Activated naive CD8-positive, alpha-beta T cell (primary cell): ENCODE results near the gene PIK3C2G.
"Not testable (repeated sequence)": the region's sequence is repeated elsewhere in the genome, so short reads cannot be mapped to it uniquely, and the experiment has no call there.

Source experiments
- H3K27ac Mint-ChIP-seq: one replicate; pipeline ENCODE4 v1.8.0; 2021; ENCODE audit warnings: mixed read lengths
- H3K27me3 Mint-ChIP-seq: one replicate; pipeline ENCODE4 v1.8.0; 2021; ENCODE audit warnings: mixed read lengths
- H3K36me3 Mint-ChIP-seq: one replicate; pipeline ENCODE4 v1.8.0; 2021; ENCODE audit warnings: mixed read lengths
- H3K4me1 Mint-ChIP-seq: one replicate; pipeline ENCODE4 v1.8.0; 2021; ENCODE audit warnings: low read depth, mixed read lengths
- H3K4me3 Mint-ChIP-seq: one replicate; pipeline ENCODE4 v1.8.0; 2021; ENCODE audit warnings: mild to moderate bottlenecking, mixed read lengths
- H3K9me3 Mint-ChIP-seq: one replicate; pipeline ENCODE4 v1.8.0; 2021; ENCODE audit warnings: low read depth, mixed read lengths

Gene PIK3C2G

GRCh38 chr12:18261273-18261672 is at the start of gene PIK3C2G:
Gene PIK3C2G (plus strand): TSS chr12:18261518. CDS start chr12:18282082, 20,564 bp downstream.
- no peaks in the 10 kb centered on the region for H3K36me3 Mint-ChIP-seq
- no peak within 1 kb of the TSS for H3K4me3 Mint-ChIP-seq
- no peak within 1 kb of the TSS for H3K27ac Mint-ChIP-seq
- no peaks in the 10 kb centered on the region for H3K27me3 Mint-ChIP-seq
- no peaks in the 10 kb centered on the region for H3K4me1 Mint-ChIP-seq
- H3K9me3 Mint-ChIP-seq = peaks cover 13% of the 10 kb centered on the region

- no peak overlapping the region for H3K27ac Mint-ChIP-seq
- peaks cover 12% of the 10 kb centered on the region for H3K9me3 Mint-ChIP-seq
- H3K4me3 Mint-ChIP-seq = no peak overlapping the region
- H3K36me3 Mint-ChIP-seq = no peaks in the 10 kb centered on the region
- no peaks in the 10 kb centered on the region for H3K27me3 Mint-ChIP-seq
- no peaks in the 10 kb centered on the region for H3K4me1 Mint-ChIP-seq
Observed at GRCh38 chr12:18217966-18218365, 43.4 kb upstream of the PIK3C2G start.

- Mint-ChIP-seq H3K27me3 (no peaks in the 10 kb centered on the region), H3K4me3 (no peak overlapping the region), H3K36me3 (no peaks in the 10 kb centered on the region), H3K9me3 (no peaks in the 10 kb centered on the region), H3K4me1 (no peaks in the 10 kb centered on the region), H3K27ac (no peak overlapping the region)
Observed at GRCh38 chr12:18221726-18222125, 39.6 kb upstream of the PIK3C2G start.

DNA sequence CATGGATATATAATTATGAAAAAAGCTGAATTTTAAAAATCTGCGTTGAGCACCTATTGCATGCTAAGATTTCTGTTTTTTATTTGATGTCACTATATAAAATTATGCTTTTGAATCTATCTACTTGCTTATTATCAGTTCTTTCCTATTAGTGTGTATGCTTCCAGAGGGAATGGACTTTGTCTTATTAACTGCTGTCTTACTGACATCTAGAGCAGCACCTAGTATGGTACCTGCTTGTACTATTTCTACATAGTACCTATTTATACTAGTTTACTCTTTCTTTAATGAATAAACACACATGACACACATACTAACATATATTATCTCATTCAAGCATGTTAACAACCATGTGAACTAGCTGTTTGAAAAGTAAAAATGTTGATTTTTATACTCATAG is 38.6 kb upstream of the PIK3C2G start:
- Mint-ChIP-seq H3K9me3 (no peaks in the 10 kb centered on the region), H3K4me3 (no peak overlapping the region), H3K4me1 (no peaks in the 10 kb centered on the region), H3K27ac (no peak overlapping the region), H3K36me3 (no peaks in the 10 kb centered on the region), H3K27me3 (no peaks in the 10 kb centered on the region)

- Mint-ChIP-seq H3K9me3 (no peaks in the 10 kb centered on the region), H3K36me3 (no peaks in the 10 kb centered on the region), H3K4me3 (no peak overlapping the region), H3K27ac (no peak overlapping the region), H3K27me3 (no peaks in the 10 kb centered on the region), H3K4me1 (no peaks in the 10 kb centered on the region)
Observed at GRCh38 chr12:18224745-18225144, 36.6 kb upstream of the PIK3C2G start.

DNA sequence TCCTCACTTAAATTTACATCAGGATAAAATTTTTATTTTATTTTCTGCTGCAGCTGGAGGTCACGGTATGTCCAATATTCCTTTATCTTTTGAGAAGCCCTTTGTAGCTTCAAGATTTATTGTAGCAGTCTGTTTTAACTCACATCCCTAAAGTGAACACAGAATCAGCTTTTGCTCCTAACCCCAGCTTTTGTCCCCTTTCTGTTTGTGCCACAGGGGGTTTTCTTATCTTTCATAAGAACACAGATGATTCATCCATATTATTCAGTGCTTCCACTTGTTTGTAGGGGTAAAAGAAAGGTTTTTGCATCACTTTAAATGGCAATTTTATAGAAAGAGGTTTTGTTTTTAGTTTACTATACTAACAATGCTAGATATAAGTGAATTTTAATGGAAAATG is 21.8 kb upstream of the PIK3C2G start:
- no peaks in the 10 kb centered on the region for H3K27me3 Mint-ChIP-seq
- H3K27ac Mint-ChIP-seq = no peak overlapping the region
- peaks cover 6% of the 10 kb centered on the region for H3K9me3 Mint-ChIP-seq
- H3K36me3 Mint-ChIP-seq = no peaks in the 10 kb centered on the region
- no peaks in the 10 kb centered on the region for H3K4me1 Mint-ChIP-seq
- H3K4me3 Mint-ChIP-seq = no peak overlapping the region

GRCh38 chr12:18242380-18243089 is 18.8 kb upstream of the PIK3C2G start:
- Mint-ChIP-seq H3K27me3 (no peaks in the 10 kb centered on the region), H3K4me1 (no peaks in the 10 kb centered on the region), H3K9me3 (peaks cover 3% of the 10 kb centered on the region), H3K36me3 (no peaks in the 10 kb centered on the region), H3K4me3 (no peak overlapping the region), H3K27ac (no peak overlapping the region)

GRCh38 chr12:18243238-18243637 is 18.1 kb upstream of the PIK3C2G start:
- H3K9me3 Mint-ChIP-seq = no peaks in the 10 kb centered on the region
- H3K27me3 Mint-ChIP-seq = no peaks in the 10 kb centered on the region
- no peak overlapping the region for H3K27ac Mint-ChIP-seq
- no peaks in the 10 kb centered on the region for H3K4me1 Mint-ChIP-seq
- no peak overlapping the region for H3K4me3 Mint-ChIP-seq
- H3K36me3 Mint-ChIP-seq = no peaks in the 10 kb centered on the region

DNA sequence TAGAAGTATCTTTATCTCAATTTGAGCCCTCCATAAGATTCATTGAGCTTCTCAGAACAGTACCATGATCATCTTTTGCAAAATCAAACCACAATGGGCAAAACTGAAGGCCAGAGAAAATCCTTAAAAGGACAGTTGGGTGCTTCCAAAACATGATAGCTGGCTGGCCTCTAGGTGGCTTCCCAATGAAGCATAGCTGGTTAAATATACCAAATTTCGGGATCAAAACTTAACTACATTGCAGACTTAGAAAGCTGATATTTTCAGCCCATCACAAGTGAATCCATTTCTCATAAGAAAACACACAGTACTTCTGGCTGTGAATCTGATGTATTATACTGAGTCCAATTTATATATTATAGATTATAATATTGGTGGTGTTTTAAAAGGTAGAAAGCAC is 15.3 kb upstream of the PIK3C2G start:
- Mint-ChIP-seq H3K27ac (no peak overlapping the region), H3K4me1 (no peaks in the 10 kb centered on the region), H3K9me3 (no peaks in the 10 kb centered on the region), H3K36me3 (no peaks in the 10 kb centered on the region), H3K27me3 (no peaks in the 10 kb centered on the region), H3K4me3 (no peak overlapping the region)

- H3K27me3 Mint-ChIP-seq = no peaks in the 10 kb centered on the region
- H3K4me3 Mint-ChIP-seq = no peak overlapping the region
Observed at GRCh38 chr12:18250313-18250916, 10.9 kb upstream of the PIK3C2G start.

GRCh38 chr12:18254081-18254480 is 7.2 kb upstream of the PIK3C2G start:
- H3K9me3 Mint-ChIP-seq = peaks cover 17% of the 10 kb centered on the region
- no peaks in the 10 kb centered on the region for H3K36me3 Mint-ChIP-seq
- no peaks in the 10 kb centered on the region for H3K4me1 Mint-ChIP-seq
- H3K27ac Mint-ChIP-seq = no peak overlapping the region
- no peak overlapping the region for H3K4me3 Mint-ChIP-seq
- no peaks in the 10 kb centered on the region for H3K27me3 Mint-ChIP-seq

More at GRCh38 chr12:18250313-18250916, 10.9 kb upstream of the PIK3C2G start:
- Mint-ChIP-seq H3K27ac (no peak overlapping the region), H3K4me1 (no peaks in the 10 kb centered on the region), H3K9me3 (peaks cover 3% of the 10 kb centered on the region), H3K36me3 (no peaks in the 10 kb centered on the region)

DNA sequence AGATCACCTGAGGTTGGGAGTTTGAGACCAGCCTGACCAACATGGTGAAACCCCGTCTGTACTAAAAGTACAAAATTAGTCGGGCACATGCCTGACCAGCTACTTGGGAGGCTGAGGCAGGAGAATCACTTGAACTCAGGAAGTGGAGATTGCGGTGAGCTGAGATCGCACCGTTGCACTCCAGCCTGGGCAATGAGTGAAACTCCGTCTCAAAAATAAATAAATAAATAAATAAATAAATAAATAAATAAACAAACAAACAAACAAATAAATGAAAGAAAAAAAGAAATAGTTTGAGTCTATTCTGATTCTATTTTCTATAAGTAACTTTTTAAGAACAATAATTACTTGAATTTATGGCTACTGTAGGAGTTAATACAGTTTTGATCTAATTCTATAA is 6.3 kb upstream of the PIK3C2G start:
- H3K36me3 Mint-ChIP-seq, H3K4me3 Mint-ChIP-seq, H3K27me3 Mint-ChIP-seq, H3K27ac Mint-ChIP-seq, H3K4me1 Mint-ChIP-seq: not testable (repeated sequence)
- peaks cover 17% of the 10 kb centered on the region for H3K9me3 Mint-ChIP-seq

GRCh38 chr12:18257251-18257650 is 4.1 kb upstream of the PIK3C2G start:
- Mint-ChIP-seq H3K9me3 (peaks cover 17% of the 10 kb centered on the region), H3K4me1 (no peaks in the 10 kb centered on the region), H3K4me3 (no peak overlapping the region), H3K36me3 (no peaks in the 10 kb centered on the region), H3K27ac (no peak overlapping the region), H3K27me3 (no peaks in the 10 kb centered on the region)

DNA sequence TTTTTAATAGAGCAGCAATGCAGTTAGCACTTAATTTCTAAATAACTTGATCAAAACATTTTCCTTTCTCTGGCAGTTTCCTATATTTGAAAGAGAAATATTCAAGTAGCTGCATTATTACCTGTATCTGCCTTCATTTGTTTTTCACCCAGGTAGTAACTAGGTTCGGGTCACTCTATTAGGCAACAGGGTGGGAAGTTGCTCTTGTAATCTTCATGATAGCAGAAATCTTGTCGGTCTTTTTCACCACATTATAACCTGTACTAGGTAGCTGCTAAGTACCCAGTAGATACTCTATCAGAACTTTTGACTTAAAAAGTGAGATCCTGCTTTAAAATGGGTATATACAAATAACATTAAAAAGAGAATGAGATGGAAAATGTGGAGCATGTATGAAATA is 2.4 kb upstream of the PIK3C2G start:
- Mint-ChIP-seq H3K27ac (no peak overlapping the region), H3K4me1 (no peaks in the 10 kb centered on the region), H3K4me3 (no peak overlapping the region), H3K9me3 (peaks cover 17% of the 10 kb centered on the region), H3K27me3 (no peaks in the 10 kb centered on the region), H3K36me3 (no peaks in the 10 kb centered on the region)

DNA sequence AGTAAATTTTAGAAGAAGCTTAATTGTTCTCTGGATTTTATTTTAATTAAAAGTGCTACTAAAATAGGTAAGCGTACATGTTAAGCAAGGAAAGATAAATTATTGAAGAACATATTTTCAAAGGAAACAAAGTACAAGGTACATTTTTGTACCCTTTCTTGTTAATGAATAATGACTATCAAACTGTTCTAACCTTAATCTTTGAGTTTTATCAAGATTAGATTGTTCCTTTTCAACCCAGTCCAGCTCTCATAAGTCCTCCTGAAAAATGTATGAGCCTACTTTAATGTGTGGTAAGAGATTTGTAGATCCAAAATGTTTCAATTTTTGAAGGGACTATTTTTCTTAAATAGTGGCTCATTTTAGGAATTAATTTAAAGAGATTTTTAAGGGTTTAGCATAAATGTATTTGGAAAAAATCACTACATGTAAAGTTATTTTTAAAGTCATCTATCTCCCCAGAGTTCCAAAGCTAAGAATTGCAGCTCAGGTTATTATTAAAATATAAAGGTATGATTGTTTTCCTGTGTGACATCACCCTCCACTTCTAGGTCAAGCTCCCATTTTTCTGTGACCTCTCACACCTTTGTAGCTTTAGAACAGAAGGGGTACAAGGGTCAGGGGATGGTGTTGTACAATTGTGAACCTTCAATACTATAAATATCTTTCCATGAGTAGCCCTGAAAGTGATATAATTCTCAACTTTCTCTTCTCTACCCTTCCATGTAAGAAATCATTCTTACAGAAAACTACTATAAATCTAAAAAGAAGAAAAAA is 1.2 kb upstream of the PIK3C2G start:
- H3K4me3 Mint-ChIP-seq = no peak overlapping the region
- no peaks in the 10 kb centered on the region for H3K4me1 Mint-ChIP-seq
- peaks cover 17% of the 10 kb centered on the region for H3K9me3 Mint-ChIP-seq
- no peak overlapping the region for H3K27ac Mint-ChIP-seq
- H3K36me3 Mint-ChIP-seq = no peaks in the 10 kb centered on the region
- no peaks in the 10 kb centered on the region for H3K27me3 Mint-ChIP-seq
